ENCODE data around the gene THAP7. TPM values are rescaled to one million over a fixed set of nuclear protein-coding genes. Genes with fewer than 3 reads are reported as not detected.

Gene THAP7
- total and polyA plus RNA-seq, 2 of the 13 experiments (the other 11 are each of a cell fraction or from before 2014, with no cell fraction given), result 13.0 to 25.5 TPM

GRCh38 chr22:20996031-20996410 lies 5.9 kb downstream of the THAP7 start:
- H3K4me2 ChIP-seq (ENCODE audit: low read depth, low read length), result no peak overlapping the region
- H3K27ac ChIP-seq (ENCODE audit: extremely low read length, insufficient read depth, low read length), result no peak overlapping the region
- intact Hi-C loops (cut with micrococcal nuclease; ENCODE audit: unreplicated experiment), result no loop called here
- TF ChIP-seq ZNF235 (CRISPR knock-in tag; IDR thresholded peaks at IDR 0.05; ENCODE audit: borderline replicate concordance), result no peak
- TF ChIP-seq TBX2 (CRISPR knock-in tag; IDR thresholded peaks at IDR 0.05; ENCODE audit: borderline replicate concordance), result no peak
- TF ChIP-seq, protein P1, sequence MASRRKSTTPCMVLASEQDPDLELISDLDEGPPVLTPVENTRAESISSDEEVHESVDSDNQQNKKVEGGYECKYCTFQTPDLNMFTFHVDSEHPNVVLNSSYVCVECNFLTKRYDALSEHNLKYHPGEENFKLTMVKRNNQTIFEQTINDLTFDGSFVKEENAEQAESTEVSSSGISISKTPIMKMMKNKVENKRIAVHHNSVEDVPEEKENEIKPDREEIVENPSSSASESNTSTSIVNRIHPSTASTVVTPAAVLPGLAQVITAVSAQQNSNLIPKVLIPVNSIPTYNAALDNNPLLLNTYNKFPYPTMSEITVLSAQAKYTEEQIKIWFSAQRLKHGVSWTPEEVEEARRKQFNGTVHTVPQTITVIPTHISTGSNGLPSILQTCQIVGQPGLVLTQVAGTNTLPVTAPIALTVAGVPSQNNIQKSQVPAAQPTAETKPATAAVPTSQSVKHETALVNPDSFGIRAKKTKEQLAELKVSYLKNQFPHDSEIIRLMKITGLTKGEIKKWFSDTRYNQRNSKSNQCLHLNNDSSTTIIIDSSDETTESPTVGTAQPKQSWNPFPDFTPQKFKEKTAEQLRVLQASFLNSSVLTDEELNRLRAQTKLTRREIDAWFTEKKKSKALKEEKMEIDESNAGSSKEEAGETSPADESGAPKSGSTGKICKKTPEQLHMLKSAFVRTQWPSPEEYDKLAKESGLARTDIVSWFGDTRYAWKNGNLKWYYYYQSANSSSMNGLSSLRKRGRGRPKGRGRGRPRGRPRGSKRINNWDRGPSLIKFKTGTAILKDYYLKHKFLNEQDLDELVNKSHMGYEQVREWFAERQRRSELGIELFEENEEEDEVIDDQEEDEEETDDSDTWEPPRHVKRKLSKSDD (CRISPR knock-in tag; IDR thresholded peaks at IDR 0.05; ENCODE audit: low read depth), result no peak
- no peak for TF ChIP-seq ZNF770 (CRISPR knock-in tag; IDR thresholded peaks at IDR 0.05)
- no peak for TF ChIP-seq POLR2A (IDR thresholded peaks at IDR 0.05; ENCODE audit: insufficient read depth in 1 of 2, low read depth in 2 of 2, low read length in 2 of 2)
- TF ChIP-seq TBL1XR1 (IDR thresholded peaks at IDR 0.05; ENCODE audit: borderline replicate concordance, low read length, partially characterized antibody), result no peak
- TF ChIP-seq TEF (CRISPR knock-in tag; IDR thresholded peaks at IDR 0.05), result no peak
- no peak for TF ChIP-seq ZNF776 (CRISPR knock-in tag; IDR thresholded peaks at IDR 0.05)
- FAIRE-seq (no peak), DNase-seq (ENCODE audit: low spot score) (no peak), ATAC-seq (no peak)
- no peaks in the 10 kb centered on the region for H3K9me3 ChIP-seq (ENCODE audit: low read length)
- no peak overlapping the region for H2AFZ ChIP-seq (ENCODE audit: low read length)
- 100% methylated on average over 8 of the region's 10 CpGs for WGBS (ENCODE audit: low lambda C conversion rate)
- BruUV-seq (replicated peaks), result no TSS peak
- ChIA-PET POLR2A (interaction anchor here (0.6 kb wide), 1 partner anchor 14 kb away, joined by 5 read pairs; the partner anchor contains the start of gene LZTR1), CTCF (ENCODE audit: low intra/inter-chr PET ratio, low total read pairs) (no interaction called here)
- H4K20me1 ChIP-seq (ENCODE audit: insufficient read depth, low read length), result no peaks in the 10 kb centered on the region
- H3K9ac ChIP-seq (ENCODE audit: insufficient read depth, low read depth, low read length), result no peak overlapping the region
- peaks cover 9 to 45% of the 10 kb centered on the region in 2 experiments for H3K36me3 ChIP-seq (replicated peaks in 1 of 2; ENCODE audit: control insufficient read depth in 1 of 2, insufficient read depth in 2 of 2, low read length in 2 of 2)
- in situ Hi-C loops (cut with HindIII; ENCODE audit: extremely low pct_ligation_motif_present, low pct_unique_long_range_greater_than_20kb), result no loop called here
- H3K4me3 ChIP-seq (replicated peaks in 1 of 3; ENCODE audit: insufficient read depth in 1 of 3, low read depth in 2 of 3, low read length in 3 of 3), result no peak overlapping the region
- no peaks in the 10 kb centered on the region for H3K27me3 ChIP-seq (ENCODE audit: control insufficient read depth in 1 of 2, insufficient read depth in 2 of 2, low read length in 2 of 2)
- H3K79me2 ChIP-seq (ENCODE audit: insufficient read depth, low read length), result peaks cover 8% of the 10 kb centered on the region
- peaks cover 9% of the 10 kb centered on the region for H3K4me1 ChIP-seq (ENCODE audit: insufficient read depth, low read length)
